H9 (cell line): Measurements from ENCODE around the gene RXFP1. TPM values are rescaled to one million over a fixed set of nuclear protein-coding genes. Genes with fewer than 3 reads are reported as not detected.

ENCODE experiments used
- DNase-seq: peaks from one replicate; pipeline ENCODE4 v3.0.0-alpha.2; 2017
- H2AFZ ChIP-seq: one replicate; pipeline ENCODE4 v1.6.1; 2013; ENCODE audit warnings: mild to moderate bottlenecking, low read length, control low read depth, moderate library complexity
- H2AK5ac ChIP-seq: 2 replicates; pipeline ENCODE4 v1.6.1; 2013; ENCODE audit warnings: low read length, control low read depth, mixed read lengths; ENCODE audit not compliant: insufficient read length
- H2BK120ac ChIP-seq: one replicate; pipeline ENCODE4 v1.6.1; 2013; ENCODE audit warnings: low read depth, mild to moderate bottlenecking, low read length, control low read depth, inconsistent platforms; ENCODE audit not compliant: poor library complexity, severe bottlenecking
- H2BK12ac ChIP-seq: 2 replicates; pipeline ENCODE4 v1.6.1; 2013; ENCODE audit warnings: low read length, control low read depth, mixed read lengths, low read depth; ENCODE audit not compliant: insufficient read length
- H2BK15ac ChIP-seq: 2 replicates; pipeline ENCODE4 v1.6.1; 2013; ENCODE audit warnings: low read depth, low read length, control low read depth
- H2BK20ac ChIP-seq: one replicate; pipeline ENCODE4 v1.6.1; 2013; ENCODE audit warnings: low read depth, mild to moderate bottlenecking, low read length, control low read depth, inconsistent platforms; ENCODE audit not compliant: poor library complexity, severe bottlenecking
- H2BK5ac ChIP-seq: 2 replicates; pipeline ENCODE4 v1.6.1; 2013; ENCODE audit warnings: low read length, control low read depth, mixed read lengths; ENCODE audit not compliant: insufficient read length
- H3K14ac ChIP-seq: 2 replicates; pipeline ENCODE4 v1.6.1; 2013; ENCODE audit warnings: low read length, control low read depth; ENCODE audit not compliant: insufficient read depth
- H3K18ac ChIP-seq: 2 replicates; pipeline ENCODE4 v1.6.1; 2013; ENCODE audit warnings: low read depth, mild to moderate bottlenecking, mixed read lengths, low read length, control low read depth; ENCODE audit not compliant: insufficient read length
- H3K23ac ChIP-seq: 2 replicates; pipeline ENCODE4 v1.6.1; 2013; ENCODE audit warnings: low read length, control low read depth, mixed read lengths, low read depth; ENCODE audit not compliant: insufficient read length
- H3K23me2 ChIP-seq: 2 replicates; pipeline ENCODE4 v1.6.1; 2013; ENCODE audit warnings: low read depth, mild to moderate bottlenecking, mixed read lengths, low read length, control low read depth; ENCODE audit not compliant: insufficient read length, poor library complexity, severe bottlenecking
- H3K27ac ChIP-seq: 2 replicates; pipeline ENCODE4 v1.5.1; 2013; ENCODE audit warnings: low read length, control low read depth, mixed read lengths, low read depth; ENCODE audit not compliant: insufficient read length
- H3K27me3 ChIP-seq: 2 replicates; pipeline ENCODE4 v1.6.1; 2013; ENCODE audit warnings: low read length, control low read depth, inconsistent platforms; ENCODE audit not compliant: insufficient read depth
- H3K4ac ChIP-seq: 2 replicates; pipeline ENCODE4 v1.6.1; 2013; ENCODE audit warnings: low read depth, mild to moderate bottlenecking, control low read depth, inconsistent platforms, low read length, moderate library complexity
- H3K4me1 ChIP-seq: 2 replicates; pipeline ENCODE4 v1.6.1; 2013; ENCODE audit warnings: low read length, control low read depth, inconsistent platforms; ENCODE audit not compliant: insufficient read depth
- H3K4me2 ChIP-seq: 2 replicates; pipeline ENCODE4 v1.6.1; 2013; ENCODE audit warnings: low read length, control low read depth, mixed read lengths; ENCODE audit not compliant: insufficient read length, insufficient read depth
- H3K56ac ChIP-seq: 2 replicates; pipeline ENCODE4 v1.6.1; 2013; ENCODE audit warnings: low read depth, mild to moderate bottlenecking, mixed read lengths, low read length, control low read depth; ENCODE audit not compliant: insufficient read length
- H3K79me1 ChIP-seq: 2 replicates; pipeline ENCODE4 v1.6.1; 2013; ENCODE audit warnings: low read depth, mild to moderate bottlenecking, moderate library complexity, low read length, control low read depth, inconsistent platforms; ENCODE audit not compliant: insufficient read depth, poor library complexity, severe bottlenecking
- H3K79me2 ChIP-seq: 2 replicates; pipeline ENCODE4 v1.6.1; 2013; ENCODE audit warnings: low read length, control low read depth, inconsistent platforms; ENCODE audit not compliant: insufficient read depth
- H3K9ac ChIP-seq: 2 replicates; pipeline ENCODE4 v1.6.1; 2013; ENCODE audit warnings: low read length, control low read depth, mixed read lengths; ENCODE audit not compliant: insufficient read length; ENCODE audit errors: extremely low read depth
- H3K9me3 ChIP-seq: one replicate; pipeline ENCODE4 v1.6.1; 2013; ENCODE audit warnings: low read depth, low read length, inconsistent platforms; ENCODE audit not compliant: control insufficient read depth
- H3T11ph ChIP-seq: one replicate; pipeline ENCODE4 v1.6.1; 2013; ENCODE audit warnings: mild to moderate bottlenecking, low read length, control low read depth, inconsistent platforms
- H4K20me1 ChIP-seq: one replicate; pipeline ENCODE4 v1.6.1; 2013; ENCODE audit not compliant: control insufficient read depth, insufficient read length, insufficient read depth
- H4K5ac ChIP-seq: 2 replicates; pipeline ENCODE4 v1.6.1; 2013; ENCODE audit warnings: low read depth, mild to moderate bottlenecking, mixed read lengths, low read length, control low read depth; ENCODE audit not compliant: insufficient read length
- H4K8ac ChIP-seq: replicated peaks from 2 replicates; pipeline ENCODE4 v1.6.1; 2013; ENCODE audit warnings: low read length, control low read depth, mixed read lengths, low read depth; ENCODE audit not compliant: insufficient read length
- H4K91ac ChIP-seq: 2 replicates; pipeline ENCODE4 v1.6.1; 2013; ENCODE audit warnings: low read depth, mild to moderate bottlenecking, moderate library complexity, mixed read lengths, low read length, control low read depth; ENCODE audit not compliant: insufficient read length
- H3K27ac Mint-ChIP-seq, 3 experiments: 2 replicates in 2 of 3; 3 replicates in 1 of 3; pipeline ENCODE4 v1.8.0; 2020 to 2021; ENCODE audit warnings: mixed read lengths in 3 of 3, mild to moderate bottlenecking in 1 of 3, moderate library complexity in 1 of 3
- H3K27me3 Mint-ChIP-seq: 2 replicates; pipeline ENCODE4 v1.8.0; 2021; ENCODE audit warnings: low read depth, mild to moderate bottlenecking, moderate library complexity, mixed read lengths
- H3K36me3 Mint-ChIP-seq, 3 experiments: 2 replicates in 2 of 3; 3 replicates in 1 of 3; pipeline ENCODE4 v1.8.0; 2020 to 2021; ENCODE audit warnings: low read depth in 3 of 3, mixed read lengths in 3 of 3; ENCODE audit not compliant: insufficient read depth in 1 of 3
- H3K4me1 Mint-ChIP-seq, 2 experiments: 2 replicates each; pipeline ENCODE4 v1.8.0; 2020; ENCODE audit warnings: mixed read lengths in 2 of 2
- H3K4me3 Mint-ChIP-seq, 2 experiments: 2 replicates in 1 of 2; 3 replicates in 1 of 2; pipeline ENCODE4 v1.8.0; 2020 to 2021; ENCODE audit warnings: mild to moderate bottlenecking in 2 of 2, mixed read lengths in 2 of 2, moderate library complexity in 1 of 2
- H3K9me3 Mint-ChIP-seq, 2 experiments: 2 replicates in 1 of 2; 3 replicates in 1 of 2; pipeline ENCODE4 v1.8.0; 2020; ENCODE audit warnings: mild to moderate bottlenecking in 2 of 2, mixed read lengths in 2 of 2, moderate library complexity in 1 of 2
- WGBS: extraction: QIAGEN DNeasy Blood & Tissue Kit; methylation state at CpG from one replicate; pipeline ENCODE4 v1.1.7; 2013; ENCODE audit warnings: missing lambda C conversion rate, low lambda C conversion rate, mixed read lengths; ENCODE audit not compliant: insufficient read length; ENCODE audit errors: extremely low coverage; 5-methylcytosine and 5-hydroxymethylcytosine counted together
- total RNA-seq: library from RNA; stranded (reverse); gene quantifications from 2 replicates; pipeline ENCODE4 v1.2.1, GENCODE V29; 2021
- TF ChIP-seq, protein P1 (sequence below): fragments of 200-600 bp; sonication (generic); conservative IDR thresholded peaks from 3 replicates; pipeline ENCODE4 v1.8.0; 2021; ENCODE audit warnings: antibody characterized with exemption, mild to moderate bottlenecking

The RXFP1 gene
- total RNA-seq, 1 experiment from 2014 or later: 0.17 TPM

DNA sequence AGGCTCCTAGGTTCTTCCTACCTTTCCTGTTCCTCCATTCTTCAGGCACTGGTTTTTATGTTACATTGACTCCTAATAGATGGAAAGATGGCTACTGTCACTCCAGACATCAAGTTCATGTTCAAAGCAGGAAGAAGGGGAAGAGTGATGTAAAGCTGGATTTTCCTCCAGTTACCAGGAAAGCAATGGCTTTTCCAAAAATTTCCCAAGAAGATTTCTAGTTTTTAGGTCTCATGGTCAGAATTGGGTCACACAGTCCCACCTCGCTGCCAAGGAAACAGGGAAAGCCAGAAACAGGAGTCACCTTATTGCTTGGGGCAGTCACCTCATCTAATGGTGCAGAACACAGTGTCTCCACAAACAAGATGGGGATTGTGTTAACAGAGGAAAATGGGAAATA lies 21.5 kb downstream of the RXFP1 start:
- Histone ChIP-seq H3K14ac (no peak overlapping the region), H3K4me1 (no peaks in the 10 kb centered on the region), H3K18ac (no peak overlapping the region), H3K56ac (no peak overlapping the region), H3K27me3 (no peaks in the 10 kb centered on the region), H4K8ac (no peak overlapping the region), H3K4ac (no peak overlapping the region), H3K4me2 (no peak overlapping the region), H3K23ac (no peak overlapping the region), H3K79me1 (no peaks in the 10 kb centered on the region), H2BK12ac (no peak overlapping the region), H2AK5ac (no peak overlapping the region), H3K27ac (no peak overlapping the region), H2AFZ (no peak overlapping the region), H2BK20ac (no peak overlapping the region), H3K79me2 (no peaks in the 10 kb centered on the region), H2BK120ac (no peak overlapping the region), H3K9me3 (no peaks in the 10 kb centered on the region), H2BK15ac (no peak overlapping the region), H3T11ph (no peak overlapping the region), H4K20me1 (no peaks in the 10 kb centered on the region), H4K5ac (no peak overlapping the region), H4K91ac (no peak overlapping the region), H2BK5ac (no peak overlapping the region), H3K9ac (no peak overlapping the region), H3K23me2 (no peaks in the 10 kb centered on the region)
- no CpG with 5 or more reads among the region's 1 CpG for WGBS
- Mint-ChIP-seq H3K27me3 (no peaks in the 10 kb centered on the region), H3K9me3 (peaks cover 3 to 18% of the 10 kb centered on the region in 2 experiments; a peak in 4 of 5 replicates), H3K4me3 (no peak overlapping the region), H3K36me3 (peaks cover 0 to 8% (median 5%) of the 10 kb centered on the region in 3 experiments; a peak in 3 of 7 replicates), H3K4me1 (peaks cover 7% of the 10 kb centered on the region in 2 experiments; a peak in 3 of 4 replicates), H3K27ac (no peak overlapping the region)
- no peak for DNase-seq
- TF ChIP-seq, protein P1, sequence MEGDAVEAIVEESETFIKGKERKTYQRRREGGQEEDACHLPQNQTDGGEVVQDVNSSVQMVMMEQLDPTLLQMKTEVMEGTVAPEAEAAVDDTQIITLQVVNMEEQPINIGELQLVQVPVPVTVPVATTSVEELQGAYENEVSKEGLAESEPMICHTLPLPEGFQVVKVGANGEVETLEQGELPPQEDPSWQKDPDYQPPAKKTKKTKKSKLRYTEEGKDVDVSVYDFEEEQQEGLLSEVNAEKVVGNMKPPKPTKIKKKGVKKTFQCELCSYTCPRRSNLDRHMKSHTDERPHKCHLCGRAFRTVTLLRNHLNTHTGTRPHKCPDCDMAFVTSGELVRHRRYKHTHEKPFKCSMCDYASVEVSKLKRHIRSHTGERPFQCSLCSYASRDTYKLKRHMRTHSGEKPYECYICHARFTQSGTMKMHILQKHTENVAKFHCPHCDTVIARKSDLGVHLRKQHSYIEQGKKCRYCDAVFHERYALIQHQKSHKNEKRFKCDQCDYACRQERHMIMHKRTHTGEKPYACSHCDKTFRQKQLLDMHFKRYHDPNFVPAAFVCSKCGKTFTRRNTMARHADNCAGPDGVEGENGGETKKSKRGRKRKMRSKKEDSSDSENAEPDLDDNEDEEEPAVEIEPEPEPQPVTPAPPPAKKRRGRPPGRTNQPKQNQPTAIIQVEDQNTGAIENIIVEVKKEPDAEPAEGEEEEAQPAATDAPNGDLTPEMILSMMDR: no peak
